GM18858 (cell line): ENCODE results near the gene GPA33.
A peak's percentile ranks its signal among the peaks of the same experiment; 100 is the strongest.
"Not testable (repeated sequence)": the region's sequence is repeated elsewhere in the genome, so short reads cannot be mapped to it uniquely, and the experiment has no call there.

Experiments used
- ATAC-seq: cut with Tn5 transposase; IDR thresholded peaks from one replicate; pipeline ENCODE4 v1.9.1; 2021; ENCODE audit not compliant: unreplicated experiment

Gene GPA33

DNA sequence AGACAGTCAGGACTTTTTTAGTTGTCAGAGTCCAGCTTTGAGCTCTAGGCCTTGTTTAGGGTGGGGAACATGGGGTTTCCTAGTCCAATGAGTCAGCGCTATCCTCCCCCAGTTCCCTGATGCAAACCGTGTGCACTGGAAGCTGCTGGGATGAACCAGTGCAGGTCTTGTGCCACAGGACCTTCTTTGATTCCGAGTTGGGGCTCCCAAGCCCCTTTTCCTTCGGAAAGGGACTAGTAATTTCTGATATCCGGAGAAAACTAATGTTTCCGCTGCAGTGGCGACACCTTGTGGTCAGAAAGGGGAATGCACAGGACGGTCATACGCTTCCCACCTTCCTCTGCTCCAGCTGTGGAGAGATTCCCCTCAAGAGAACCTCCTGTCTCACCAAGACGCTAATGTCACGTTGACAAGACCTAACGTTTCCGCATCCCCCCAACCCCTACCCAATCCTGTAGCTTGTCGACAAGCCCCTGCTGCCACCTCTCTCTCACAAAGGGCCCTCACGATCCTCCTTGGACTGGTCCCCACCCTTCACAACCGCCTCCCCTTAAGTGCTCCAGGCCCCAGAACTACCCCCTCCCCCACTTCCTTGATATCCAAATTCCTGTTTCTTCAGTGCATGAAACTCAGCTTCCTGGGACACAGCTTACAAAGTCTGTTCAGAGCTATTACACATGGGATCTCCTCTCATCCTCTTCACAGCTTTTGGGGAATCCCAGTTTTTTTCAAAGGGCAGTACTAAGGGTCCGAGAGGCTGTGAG lies 30.9 kb downstream of the GPA33 start:
- peak; percentile 54 for ATAC-seq

GRCh38 chr1:167057241-167057688 lies 32.9 kb downstream of the GPA33 start:
- ATAC-seq = peak; percentile 43

DNA sequence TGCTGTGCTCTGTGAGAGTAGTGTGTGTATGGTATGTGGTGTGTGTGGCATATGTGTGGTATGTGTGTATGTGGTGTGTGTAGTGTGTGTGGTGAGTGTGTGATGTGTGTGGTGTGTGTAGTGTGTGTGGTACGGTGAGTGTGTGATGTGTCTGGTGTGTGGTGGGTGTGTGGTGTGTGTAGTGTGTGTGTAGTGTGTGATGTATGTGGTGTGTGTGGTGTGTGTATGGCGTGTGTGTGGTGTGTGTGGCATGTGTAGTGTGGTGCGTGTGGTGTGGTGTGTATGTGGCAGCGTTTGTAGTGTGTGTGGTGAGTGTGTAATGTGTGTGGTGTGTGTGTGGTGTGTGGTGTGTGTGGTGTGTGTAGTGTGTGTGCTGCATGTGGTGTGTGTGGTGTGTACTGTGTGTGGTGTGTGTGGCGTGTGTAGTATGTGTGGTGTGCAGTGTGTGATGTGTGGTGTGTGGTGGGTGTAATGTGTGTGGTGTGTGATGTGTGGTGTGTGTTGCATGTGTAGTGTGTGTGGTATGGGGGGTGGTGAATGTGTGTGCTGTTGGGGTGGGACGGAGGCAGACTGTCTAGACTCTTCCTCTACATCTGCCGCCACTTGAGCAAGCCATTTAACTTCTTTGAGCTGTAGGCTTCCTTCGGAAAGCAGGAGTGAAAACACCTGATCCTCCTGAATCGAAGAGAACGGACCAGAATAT lies 33.5 kb downstream of the GPA33 start:
- no peak for ATAC-seq

DNA sequence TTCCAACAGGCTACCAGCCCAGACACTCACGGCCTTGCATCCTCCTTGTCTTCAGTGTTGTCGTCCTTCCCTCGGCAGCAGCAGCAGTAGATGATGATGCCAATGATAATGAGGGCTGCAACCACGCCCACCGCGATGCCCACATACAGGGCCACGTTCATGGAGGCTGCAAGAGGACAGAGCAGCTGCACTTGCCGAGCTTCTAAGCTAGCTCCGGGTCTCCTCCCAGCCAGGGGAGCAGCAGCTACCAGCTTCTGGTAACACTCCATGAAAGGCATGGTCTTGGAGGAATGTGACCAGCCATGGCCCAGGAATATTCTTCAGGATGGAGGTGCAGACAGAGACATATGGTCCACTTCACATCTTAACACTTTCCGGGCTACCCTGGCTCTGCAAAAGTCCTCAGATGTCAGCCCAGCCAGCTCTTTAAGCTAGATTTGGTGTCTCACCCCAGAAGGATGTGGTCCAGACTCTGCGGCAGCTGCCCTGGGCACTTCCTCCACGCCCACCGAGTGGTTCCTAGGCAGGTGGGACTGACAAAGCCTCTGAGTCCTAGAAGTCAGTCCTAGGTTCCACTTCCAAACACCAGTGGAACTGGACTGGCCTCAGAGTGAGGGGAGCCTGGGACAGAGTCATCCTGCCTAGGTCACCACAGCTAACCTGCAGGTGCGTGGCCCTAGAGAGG lies 35.1 kb downstream of the GPA33 start:
- ATAC-seq = no peak

GRCh38 chr1:167054531-167054930 lies 35.6 kb downstream of the GPA33 start:
- no peak for ATAC-seq

DNA sequence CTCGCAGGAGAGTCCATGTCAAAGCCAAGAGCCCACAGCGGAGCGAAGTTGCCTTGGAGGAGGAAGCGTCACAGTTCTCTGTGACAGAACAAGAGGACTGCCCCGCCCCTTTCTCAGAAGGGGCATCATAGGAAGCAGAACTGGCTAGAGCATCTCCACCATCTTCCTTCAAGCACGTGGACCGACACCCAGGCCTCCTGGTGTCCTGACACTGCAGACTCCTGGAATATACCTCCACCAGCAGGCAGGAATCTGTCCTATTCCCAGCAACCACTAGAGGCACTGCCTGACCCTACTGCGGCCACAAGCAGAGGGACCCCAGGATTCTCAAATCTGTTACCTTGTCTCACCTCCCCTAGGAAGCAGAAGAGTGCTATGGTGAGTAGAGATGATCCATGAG lies 37.8 kb downstream of the GPA33 start:
- ATAC-seq = no peak

DNA sequence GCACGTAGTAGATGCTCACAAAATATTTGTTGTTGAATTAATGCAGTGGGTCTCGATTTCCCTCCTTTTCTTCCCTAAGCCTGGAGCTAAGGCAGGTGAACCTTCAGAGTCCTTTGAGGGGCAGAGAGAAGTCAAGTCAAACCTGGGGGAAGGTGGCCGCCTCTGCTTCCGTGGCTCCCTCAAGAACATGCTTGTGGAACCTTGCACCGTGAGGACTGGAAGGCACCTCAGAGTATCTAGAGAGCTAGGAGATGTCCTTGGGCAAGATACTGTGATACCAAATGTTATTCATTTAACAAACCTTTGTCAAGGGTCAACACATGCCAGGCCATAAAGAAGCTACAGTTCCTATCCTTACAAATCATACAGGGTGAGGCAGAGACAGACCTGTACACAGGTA lies 38.3 kb downstream of the GPA33 start:
- ATAC-seq = no peak

DNA sequence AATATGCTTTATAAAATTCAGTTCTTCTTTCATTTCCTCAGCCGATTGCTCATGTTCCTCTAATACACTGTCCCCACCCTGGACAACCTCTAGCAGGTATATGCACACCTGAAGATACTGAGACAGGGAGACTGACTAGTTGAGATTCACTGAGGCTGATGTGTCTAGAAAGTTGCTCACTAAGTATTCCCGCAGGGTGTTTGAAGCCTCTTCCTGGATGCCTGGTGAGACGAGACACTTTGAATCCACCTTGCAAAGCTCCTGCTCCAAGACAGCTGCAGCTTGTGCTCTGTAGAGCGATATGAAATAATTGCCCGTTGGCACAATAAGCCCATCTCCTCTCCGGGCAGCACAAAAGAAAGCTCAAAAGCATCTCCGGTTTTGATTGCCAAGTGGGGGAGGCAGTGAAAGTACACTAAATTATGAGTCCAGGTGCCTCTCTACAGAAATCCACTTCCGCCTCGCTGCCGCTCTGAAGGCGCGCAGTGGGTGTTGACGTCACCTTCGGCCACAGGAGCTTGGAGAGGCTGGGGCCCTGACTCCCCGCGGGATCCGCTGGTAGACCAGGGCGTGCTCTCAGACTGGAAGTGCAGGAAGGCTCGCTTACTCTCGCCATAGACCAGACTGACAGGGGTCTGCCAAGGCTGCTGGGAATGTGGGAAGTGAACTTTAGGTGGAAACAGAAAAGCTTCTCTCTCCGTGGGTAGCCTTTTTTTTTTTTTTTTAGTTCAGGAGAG lies 46.3 kb downstream of the GPA33 start:
- ATAC-seq = peak; percentile 94

DNA sequence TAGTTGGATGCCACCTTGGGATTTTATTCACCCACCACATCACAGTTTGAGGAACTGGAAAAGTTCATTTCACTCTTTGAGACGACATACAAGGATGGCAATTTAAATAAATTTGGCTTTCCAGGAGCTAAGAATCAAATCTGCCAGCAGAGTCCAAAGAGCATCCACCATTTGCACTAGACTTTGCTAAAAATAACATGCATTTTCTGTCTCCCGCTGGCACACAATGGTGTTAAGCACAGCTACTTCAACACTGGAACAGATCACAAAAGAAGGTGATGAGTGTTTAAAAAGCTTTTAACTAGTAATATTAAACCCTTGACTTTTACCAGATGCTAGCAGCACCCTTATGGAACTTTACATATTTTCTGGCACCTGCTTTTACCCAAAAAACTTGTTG lies 56.5 kb downstream of the GPA33 start:
- no peak for ATAC-seq

DNA sequence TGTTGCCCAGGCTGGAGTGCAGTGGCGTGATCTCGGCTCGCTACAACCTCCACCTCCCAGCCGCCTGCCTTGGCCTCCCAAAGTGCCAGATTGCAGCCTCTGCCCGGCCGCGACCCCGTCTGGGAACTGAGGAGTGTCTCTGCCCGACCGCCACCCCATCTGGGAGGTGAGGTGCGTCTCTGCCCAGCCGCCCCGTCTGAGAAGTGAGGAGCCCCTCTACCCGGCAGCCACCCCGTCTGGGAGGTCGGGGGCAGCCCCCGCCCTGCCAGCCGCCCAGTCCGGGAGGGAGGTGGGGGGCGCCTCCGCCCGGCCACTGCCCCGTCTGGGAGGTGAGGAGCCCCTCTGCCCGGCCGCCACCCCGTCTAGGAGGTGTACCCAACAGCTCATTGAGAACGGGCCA lies 60.6 kb downstream of the GPA33 start:
- not testable (repeated sequence) for ATAC-seq

GRCh38 chr1:167022384-167022783 lies 67.8 kb downstream of the GPA33 start:
- ATAC-seq = no peak

- ATAC-seq = no peak
Observed at GRCh38 chr1:167016100-167016750, 74.0 kb downstream of the GPA33 start.

DNA sequence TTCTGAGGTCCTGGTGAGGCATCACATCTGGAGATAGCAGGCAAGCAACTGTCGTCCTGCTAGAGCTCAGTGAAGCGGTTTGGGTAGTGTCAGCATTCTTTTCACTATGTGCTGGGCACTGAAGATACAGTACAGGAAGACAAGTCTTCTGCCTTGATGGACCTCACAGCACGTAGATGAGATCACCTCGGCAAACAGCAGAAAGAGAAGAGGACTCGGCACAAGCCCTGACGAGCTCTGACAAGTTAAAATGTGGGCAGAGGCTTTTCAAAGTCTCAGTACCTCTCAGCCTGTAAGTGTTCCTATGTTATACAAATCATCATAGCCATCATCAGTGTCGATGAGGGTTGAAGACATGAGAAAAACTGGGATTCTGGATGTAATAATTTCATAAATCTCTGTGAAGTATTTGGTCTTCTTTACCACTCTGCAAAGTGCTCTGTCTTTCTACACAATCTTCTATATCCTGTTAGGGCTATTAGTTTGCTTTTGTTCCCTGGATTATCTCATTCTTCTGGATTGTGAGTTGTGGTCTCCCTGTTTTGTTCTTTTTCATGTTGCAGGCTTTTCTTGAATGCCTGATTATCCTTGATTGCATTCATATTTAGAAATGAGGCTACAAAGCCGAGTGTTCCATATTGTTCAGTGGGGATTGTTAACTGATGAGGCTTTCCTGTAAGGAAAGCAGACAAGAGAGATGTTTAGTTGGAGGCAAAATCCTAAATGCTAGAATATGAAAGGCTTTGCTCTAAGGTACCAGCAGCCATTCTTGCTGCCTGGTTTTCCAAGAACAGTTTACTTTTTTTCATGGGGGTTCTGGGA lies 76.9 kb downstream of the GPA33 start:
- ATAC-seq = no peak

- ATAC-seq = no peak
Observed at GRCh38 chr1:167012570-167012969, 77.6 kb downstream of the GPA33 start.

GRCh38 chr1:167011560-167012191 lies 78.5 kb downstream of the GPA33 start:
- ATAC-seq = no peak

DNA sequence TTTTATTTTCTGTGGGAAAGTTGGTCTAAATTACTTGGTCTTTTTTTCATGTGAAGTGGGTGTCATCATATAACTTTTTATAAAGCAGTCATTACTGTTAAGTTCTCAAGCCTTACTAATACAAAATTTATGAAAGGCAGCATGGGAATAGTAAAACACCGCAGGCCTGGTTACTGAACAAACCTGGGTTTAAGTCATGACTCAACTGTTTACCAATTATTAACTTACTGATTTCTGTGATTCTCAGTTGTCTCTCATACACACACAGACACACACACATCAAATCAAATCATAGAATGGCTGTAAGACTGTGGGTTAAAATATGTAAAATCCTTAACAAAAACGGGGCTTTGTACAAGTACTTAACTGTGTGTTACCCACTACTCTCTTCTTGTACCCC lies 86.5 kb downstream of the GPA33 start:
- no peak for ATAC-seq
